BE2C (cell line): ENCODE data around the gene STMND1.

Experiments
- DNase-seq: peaks from one replicate; pipeline ENCODE4 v3.0.0-alpha.2; 2020
- H3K27me3 ChIP-seq: fragments of 250-450 bp; sonication (Bioruptor Pico); 2 replicates; pipeline ENCODE4 v1.5.1; 2020; ENCODE audit warnings: mild to moderate bottlenecking
- H3K36me3 ChIP-seq: fragments of 250-450 bp; sonication (Bioruptor Pico); 2 replicates; pipeline ENCODE4 v1.5.1; 2020; ENCODE audit warnings: mild to moderate bottlenecking
- H3K4me1 ChIP-seq: fragments of 250-450 bp; sonication (Bioruptor Pico); 2 replicates; pipeline ENCODE4 v1.5.1; 2020
- H3K4me3 ChIP-seq: 2 replicates; pipeline ENCODE4 v1.5.1; 2011; ENCODE audit warnings: low read depth, low read length
- H3K9me3 ChIP-seq: fragments of 250-450 bp; sonication (Bioruptor Pico); 2 replicates; pipeline ENCODE4 v1.5.1; 2020
- CTCF ChIP-seq: IDR thresholded peaks from 2 replicates; pipeline ENCODE4 v1.5.1; 2012; ENCODE audit warnings: mild to moderate bottlenecking, low read depth, low read length

Gene STMND1

GRCh38 chr6:17150096-17150495 lies 48.2 kb downstream of the STMND1 start:
- Histone ChIP-seq H3K9me3 (no peaks in the 10 kb centered on the region; the same call in 1 of the 2 replicates), H3K4me3 (no peak overlapping the region), H3K4me1 (no peaks in the 10 kb centered on the region), H3K27me3 (no peaks in the 10 kb centered on the region), H3K36me3 (no peaks in the 10 kb centered on the region)
- DNase-seq, result no peak
- no peak for TF ChIP-seq CTCF

- H3K4me3 ChIP-seq, result no peak overlapping the region
- no peaks in the 10 kb centered on the region; the same call in 1 of the 2 replicates for H3K9me3 ChIP-seq
- H3K4me1 ChIP-seq, result no peaks in the 10 kb centered on the region
- no peaks in the 10 kb centered on the region for H3K36me3 ChIP-seq
- H3K27me3 ChIP-seq, result no peaks in the 10 kb centered on the region
- DNase-seq, result no peak
- TF ChIP-seq CTCF, result no peak
Observed at GRCh38 chr6:17151888-17152287, 50.0 kb downstream of the STMND1 start.

GRCh38 chr6:17152703-17153102 lies 50.9 kb downstream of the STMND1 start:
- Histone ChIP-seq H3K9me3 (no peaks in the 10 kb centered on the region; the same call in 1 of the 2 replicates), H3K4me3 (no peak overlapping the region), H3K36me3 (no peaks in the 10 kb centered on the region), H3K27me3 (no peaks in the 10 kb centered on the region), H3K4me1 (no peaks in the 10 kb centered on the region)
- no peak for DNase-seq
- TF ChIP-seq CTCF, result no peak

GRCh38 chr6:17156112-17156921 lies 54.5 kb downstream of the STMND1 start:
- no peaks in the 10 kb centered on the region for H3K36me3 ChIP-seq
- no peak overlapping the region for H3K4me3 ChIP-seq
- peak; percentile 75 for TF ChIP-seq CTCF

GRCh38 chr6:17156966-17157365 lies 55.1 kb downstream of the STMND1 start:
- no peak for TF ChIP-seq CTCF

More at GRCh38 chr6:17156112-17156921, 54.5 kb downstream of the STMND1 start:
- peak; percentile 58 for DNase-seq
- Histone ChIP-seq H3K9me3 (no peaks in the 10 kb centered on the region; the same call in 1 of the 2 replicates), H3K27me3 (no peaks in the 10 kb centered on the region), H3K4me1 (no peaks in the 10 kb centered on the region)

GRCh38 chr6:17157617-17158016 lies 55.8 kb downstream of the STMND1 start:
- H3K27me3 ChIP-seq, result no peaks in the 10 kb centered on the region
- no peaks in the 10 kb centered on the region for H3K4me1 ChIP-seq
- no peak for TF ChIP-seq CTCF
- no peaks in the 10 kb centered on the region for H3K36me3 ChIP-seq
- no peak for DNase-seq
- H3K9me3 ChIP-seq, result no peaks in the 10 kb centered on the region
- no peak overlapping the region for H3K4me3 ChIP-seq

More at GRCh38 chr6:17156966-17157365, 55.1 kb downstream of the STMND1 start:
- DNase-seq, result no peak
- H3K36me3 ChIP-seq, result no peaks in the 10 kb centered on the region
- no peaks in the 10 kb centered on the region; the same call in 1 of the 2 replicates for H3K9me3 ChIP-seq
- no peaks in the 10 kb centered on the region for H3K4me1 ChIP-seq
- H3K27me3 ChIP-seq, result no peaks in the 10 kb centered on the region
- H3K4me3 ChIP-seq, result no peak overlapping the region
